Breast epithelium (tissue), 4 donors: Measurements from ENCODE around the gene REXO4. TPM values are rescaled to one million over a fixed set of nuclear protein-coding genes. Genes with fewer than 3 reads are reported as not detected.
A peak's percentile ranks its signal among the peaks of the same experiment; 100 is the strongest.
"Not testable (repeated sequence)": the region's sequence is repeated elsewhere in the genome, so short reads cannot be mapped to it uniquely, and the experiment has no call there.

ENCODE experiments used
- DNase-seq, 2 donors: peaks; one replicate each; pipeline ENCODE4 v3.0.0-alpha.2; 2019; ENCODE audit warnings: low spot score in 2 of 2
- H3K27ac ChIP-seq, 2 donors: fragments of 200-600 bp; sonication (generic) in 1 of 2; one replicate each; pipeline ENCODE4 v1.5.1; 2016 to 2019; ENCODE audit warnings: mild to moderate bottlenecking in 1 of 2
- H3K27me3 ChIP-seq, 2 donors: fragments of 200-600 bp; sonication (generic) in 1 of 2; one replicate each; pipeline versions ENCODE4 v1.5.1 to v1.6.0; 2017 to 2019; ENCODE audit warnings: control low read depth in 1 of 2, mild to moderate bottlenecking in 1 of 2
- H3K36me3 ChIP-seq: fragments of 200-600 bp; one replicate; pipeline ENCODE4 v1.5.1; 2019
- H3K4me1 ChIP-seq, 2 donors: fragments of 200-600 bp; sonication (generic); one replicate each; pipeline ENCODE4 v1.5.1; 2016 to 2019; ENCODE audit warnings: control low read depth in 1 of 2
- H3K4me3 ChIP-seq, 3 donors: fragments of 200-600 bp; sonication (generic); 1 replicate in 2 of 3; 2 replicates in 1 of 3; pipeline ENCODE4 v1.5.1; 2016 to 2019; ENCODE audit warnings: mild to moderate bottlenecking in 3 of 3, moderate library complexity in 2 of 3
- H3K9me3 ChIP-seq, 2 donors: fragments of 200-600 bp; sonication (generic) in 1 of 2; one replicate each; pipeline ENCODE4 v1.5.1; 2016 to 2019; ENCODE audit warnings: control low read depth in 1 of 2
- POLR2A ChIP-seq: fragments of 450-650 bp; IDR thresholded peaks from one replicate; pipeline ENCODE4 v1.6.1; 2016; ENCODE audit warnings: antibody characterized with exemption, mild to moderate bottlenecking, moderate library complexity
- POLR2AphosphoS5 ChIP-seq, 3 donors: sonication (generic); formaldehyde crosslinking; IDR thresholded peaks; one replicate each; pipeline ENCODE4 v1.6.1; 2017; ENCODE audit warnings: antibody characterized with exemption in 3 of 3
- intact Hi-C: fragments of 100-400 bp; cut with DNase I; formaldehyde crosslinking; loops from one replicate; pipeline ENCODE4 v1.15.1; 2023; ENCODE audit warnings: low total_unique reads
- total RNA-seq, 3 donors: library from RNA; depleted of rRNA; stranded (reverse); fragments of >200 nt; gene quantifications; one replicate each; pipeline ENCODE4 v1.1.0, GENCODE V29; 2016
- TF ChIP-seq, protein P1 (sequence below), 3 donors: fragments of 450-650 bp; IDR thresholded peaks; one replicate each; pipeline ENCODE4 v1.5.1; 2016 to 2017; ENCODE audit warnings: antibody characterized with exemption in 3 of 3, mild to moderate bottlenecking in 3 of 3, moderate library complexity in 3 of 3

The REXO4 gene
- total RNA-seq, 3 donors from 2014 or later: 14.2 to 20.5 (median 18.7) TPM

DNA sequence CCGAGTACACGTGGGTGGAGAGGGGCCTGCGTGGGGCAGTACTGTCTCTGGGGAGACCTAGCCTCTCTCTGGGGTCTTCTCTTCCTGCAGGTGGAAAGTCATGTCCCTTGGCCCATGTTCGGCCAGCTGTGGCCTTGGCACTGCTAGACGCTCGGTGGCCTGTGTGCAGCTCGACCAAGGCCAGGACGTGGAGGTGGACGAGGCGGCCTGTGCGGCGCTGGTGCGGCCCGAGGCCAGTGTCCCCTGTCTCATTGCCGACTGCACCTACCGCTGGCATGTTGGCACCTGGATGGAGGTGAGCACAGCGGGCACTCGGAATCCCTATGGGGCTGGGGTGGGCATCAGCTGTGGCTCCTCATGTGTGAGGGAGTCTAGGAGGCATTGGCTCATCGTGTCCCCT is 36.5 kb upstream of the REXO4 start:
- no peaks in the 10 kb centered on the region for H3K9me3 ChIP-seq
- no peak for DNase-seq
- no peak for TF ChIP-seq POLR2A
- no peak for TF ChIP-seq POLR2AphosphoS5 (IDR thresholded peaks at IDR 0.05)
- TF ChIP-seq, protein P1, sequence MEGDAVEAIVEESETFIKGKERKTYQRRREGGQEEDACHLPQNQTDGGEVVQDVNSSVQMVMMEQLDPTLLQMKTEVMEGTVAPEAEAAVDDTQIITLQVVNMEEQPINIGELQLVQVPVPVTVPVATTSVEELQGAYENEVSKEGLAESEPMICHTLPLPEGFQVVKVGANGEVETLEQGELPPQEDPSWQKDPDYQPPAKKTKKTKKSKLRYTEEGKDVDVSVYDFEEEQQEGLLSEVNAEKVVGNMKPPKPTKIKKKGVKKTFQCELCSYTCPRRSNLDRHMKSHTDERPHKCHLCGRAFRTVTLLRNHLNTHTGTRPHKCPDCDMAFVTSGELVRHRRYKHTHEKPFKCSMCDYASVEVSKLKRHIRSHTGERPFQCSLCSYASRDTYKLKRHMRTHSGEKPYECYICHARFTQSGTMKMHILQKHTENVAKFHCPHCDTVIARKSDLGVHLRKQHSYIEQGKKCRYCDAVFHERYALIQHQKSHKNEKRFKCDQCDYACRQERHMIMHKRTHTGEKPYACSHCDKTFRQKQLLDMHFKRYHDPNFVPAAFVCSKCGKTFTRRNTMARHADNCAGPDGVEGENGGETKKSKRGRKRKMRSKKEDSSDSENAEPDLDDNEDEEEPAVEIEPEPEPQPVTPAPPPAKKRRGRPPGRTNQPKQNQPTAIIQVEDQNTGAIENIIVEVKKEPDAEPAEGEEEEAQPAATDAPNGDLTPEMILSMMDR (IDR thresholded peaks at IDR 0.05): no peak
- intact Hi-C loops: no loop called here
- no peaks in the 10 kb centered on the region for H3K36me3 ChIP-seq
- no peak overlapping the region for H3K27ac ChIP-seq
- H3K4me1 ChIP-seq: no peaks in the 10 kb centered on the region
- no peak overlapping the region for H3K4me3 ChIP-seq
- no peaks in the 10 kb centered on the region for H3K27me3 ChIP-seq

DNA sequence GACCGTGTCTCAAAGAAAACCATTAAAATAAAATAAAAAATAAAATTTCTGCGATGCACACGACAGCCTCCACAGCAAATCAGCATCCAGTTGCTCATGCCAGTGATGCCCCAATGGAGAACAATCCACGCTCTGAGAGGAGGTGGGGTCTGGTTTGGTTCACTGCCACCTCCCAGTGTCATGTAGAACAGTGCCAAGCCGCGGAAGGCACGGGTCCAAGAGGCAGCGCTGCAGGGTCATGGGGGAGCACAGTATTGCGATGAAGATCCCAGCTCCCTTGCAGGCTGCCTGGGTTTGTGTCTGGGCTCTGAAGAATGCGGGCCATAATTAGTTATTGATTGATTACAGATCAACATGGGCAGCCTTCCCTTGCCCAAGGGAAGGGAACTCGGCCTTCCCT is 35.8 kb upstream of the REXO4 start:
- Histone ChIP-seq H3K36me3 (no peaks in the 10 kb centered on the region), H3K27ac (no peak overlapping the region), H3K4me3 (no peak overlapping the region), H3K9me3 (no peaks in the 10 kb centered on the region), H3K27me3 (no peaks in the 10 kb centered on the region), H3K4me1 (no peaks in the 10 kb centered on the region)
- no peak for TF ChIP-seq POLR2AphosphoS5 (IDR thresholded peaks at IDR 0.05)
- TF ChIP-seq POLR2A: no peak
- TF ChIP-seq, protein P1 (IDR thresholded peaks at IDR 0.05): no peak
- intact Hi-C loops: no loop called here
- no peak for DNase-seq

GRCh38 chr9:133452562-133452961 is 34.8 kb upstream of the REXO4 start:
- Histone ChIP-seq H3K9me3 (no peaks in the 10 kb centered on the region), H3K27ac (no peak overlapping the region), H3K4me3 (no peak overlapping the region), H3K4me1 (no peaks in the 10 kb centered on the region), H3K27me3 (no peaks in the 10 kb centered on the region), H3K36me3 (no peaks in the 10 kb centered on the region)
- no peak for DNase-seq
- intact Hi-C loops: no loop called here
- TF ChIP-seq, protein P1 (IDR thresholded peaks at IDR 0.05): no peak
- TF ChIP-seq POLR2AphosphoS5 (IDR thresholded peaks at IDR 0.05) (no peak), POLR2A (no peak)

GRCh38 chr9:133451865-133452264 is 34.1 kb upstream of the REXO4 start:
- H3K4me3 ChIP-seq, H3K36me3 ChIP-seq, intact Hi-C loops, H3K27ac ChIP-seq, H3K4me1 ChIP-seq, H3K9me3 ChIP-seq, H3K27me3 ChIP-seq, DNase-seq: not testable (repeated sequence)

DNA sequence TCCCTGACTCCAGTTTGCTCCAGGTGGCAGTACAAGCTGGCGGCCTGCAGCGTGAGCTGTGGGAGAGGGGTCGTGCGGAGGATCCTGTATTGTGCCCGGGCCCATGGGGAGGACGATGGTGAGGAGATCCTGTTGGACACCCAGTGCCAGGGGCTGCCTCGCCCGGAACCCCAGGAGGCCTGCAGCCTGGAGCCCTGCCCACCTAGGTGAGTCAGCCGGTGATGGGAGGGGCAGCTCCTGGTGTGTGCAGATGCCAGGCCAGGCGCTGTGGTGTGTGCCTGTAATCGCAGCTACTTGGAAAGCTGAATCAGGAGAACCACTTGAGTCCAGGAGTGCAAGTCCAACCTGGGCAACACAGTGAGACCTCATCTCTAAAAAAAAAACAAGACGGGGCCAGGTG is 31.9 kb upstream of the REXO4 start:
- peak in 1 of 2 donors; percentile 49 for DNase-seq
- Histone ChIP-seq H3K27me3 (no peaks in the 10 kb centered on the region), H3K36me3 (no peaks in the 10 kb centered on the region), H3K4me3 (no peak overlapping the region), H3K27ac (no peak overlapping the region), H3K4me1 (no peaks in the 10 kb centered on the region), H3K9me3 (no peaks in the 10 kb centered on the region)
- intact Hi-C loops: no loop called here
- TF ChIP-seq, protein P1 (IDR thresholded peaks at IDR 0.05): no peak
- TF ChIP-seq POLR2A (no peak), POLR2AphosphoS5 (IDR thresholded peaks at IDR 0.05) (no peak)

DNA sequence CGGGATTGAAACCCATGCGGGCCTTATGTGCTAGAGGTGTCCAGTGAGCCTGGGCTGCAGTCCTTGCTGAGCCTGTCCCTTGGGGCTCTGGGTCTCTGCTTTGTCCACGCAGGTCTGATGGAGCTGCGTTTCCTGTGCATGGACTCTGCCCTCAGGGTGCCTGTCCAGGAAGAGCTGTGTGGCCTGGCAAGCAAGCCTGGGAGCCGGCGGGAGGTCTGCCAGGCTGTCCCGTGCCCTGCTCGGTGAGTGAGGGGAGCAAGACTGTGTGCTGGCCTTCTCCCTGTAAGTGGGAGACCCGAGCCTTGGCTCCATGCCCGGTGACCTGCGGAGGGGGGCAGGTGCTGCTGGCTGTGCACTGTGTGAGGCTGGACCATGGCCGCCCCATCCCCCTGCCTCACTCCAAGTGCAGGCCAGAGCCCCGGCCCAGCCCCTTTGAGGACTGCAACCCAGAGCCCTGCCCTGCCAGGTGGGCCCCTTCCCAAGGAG is 30.7 kb upstream of the REXO4 start:
- H3K36me3 ChIP-seq: no peaks in the 10 kb centered on the region
- TF ChIP-seq, protein P1 (IDR thresholded peaks at IDR 0.05): no peak
- TF ChIP-seq POLR2A (no peak), POLR2AphosphoS5 (IDR thresholded peaks at IDR 0.05) (no peak)
- no peak overlapping the region for H3K27ac ChIP-seq
- H3K9me3 ChIP-seq: no peaks in the 10 kb centered on the region
- no peaks in the 10 kb centered on the region for H3K4me1 ChIP-seq
- H3K4me3 ChIP-seq: no peak overlapping the region
- no peak for DNase-seq
- intact Hi-C loops: no loop called here
- H3K27me3 ChIP-seq: no peaks in the 10 kb centered on the region
